GM13976 (cell line): ENCODE measurements around the gene KLHDC7B.
A peak's percentile ranks its signal among the peaks of the same experiment; 100 is the strongest.

Experiments
- DNase-seq: peaks from one replicate; pipeline ENCODE4 v3.0.0; 2012; ENCODE audit warnings: low spot score
- CTCF ChIP-seq: IDR thresholded peaks from 2 replicates; pipeline ENCODE4 v1.5.1; 2012; ENCODE audit warnings: borderline replicate concordance, mild to moderate bottlenecking; ENCODE audit not compliant: insufficient read depth; ENCODE audit errors: extremely low read depth, missing control alignments, control extremely low read depth
- in situ Hi-C: fragments of 300-500 bp; cut with MboI; formaldehyde crosslinking; loops from one replicate; pipeline ENCODE4 v1.12.0; 2022; ENCODE audit warnings: low sequenced_read_pairs, mixed read lengths, inconsistent platforms; ENCODE audit not compliant: unreplicated experiment

Gene KLHDC7B

GRCh38 chr22:50599816-50600455 lies 54.2 kb downstream of the KLHDC7B start:
- in situ Hi-C loops, result no loop called here
- DNase-seq, result peak; percentile 90
- no peak for TF ChIP-seq CTCF

DNA sequence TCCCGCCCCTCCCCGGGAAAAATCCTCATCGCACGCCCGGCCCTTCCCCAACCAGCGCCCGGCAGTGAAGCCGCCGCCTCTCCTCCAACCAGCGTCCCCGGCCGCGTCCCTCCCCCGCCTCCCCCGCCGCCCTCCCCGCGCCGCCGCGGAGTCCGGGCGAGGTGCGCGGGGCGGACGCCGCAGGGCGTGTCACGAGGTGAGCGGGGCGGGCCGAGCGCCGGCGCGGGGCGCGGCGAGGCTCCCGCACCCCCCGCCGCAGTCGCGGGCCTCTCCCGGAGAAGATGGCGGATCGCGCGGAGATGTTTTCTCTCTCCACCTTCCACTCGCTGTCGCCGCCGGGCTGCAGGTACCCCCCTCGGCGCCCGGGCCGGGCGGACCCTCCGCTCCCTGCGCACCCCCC lies 54.8 kb downstream of the KLHDC7B start, which contains the start of gene MAPK8IP2:
TSS of gene MAPK8IP2 (plus strand) at position 256 of the 400 bp plus-strand sequence. CDS start at position 282, 26 bp downstream.
- in situ Hi-C loops, result no loop called here
- TF ChIP-seq CTCF, result no peak
- peak; percentile 70 for DNase-seq
